HG02840 (cell line): Measurements from ENCODE around the gene CKAP2L.
"Not testable (repeated sequence)": the region's sequence is repeated elsewhere in the genome, so short reads cannot be mapped to it uniquely, and the experiment has no call there.

Experiments
- ATAC-seq: cut with Tn5 transposase; IDR thresholded peaks from one replicate; pipeline ENCODE4 v1.9.1; 2021; ENCODE audit warnings: mild to moderate bottlenecking, moderate library complexity, moderate number of reproducible peaks; ENCODE audit not compliant: unreplicated experiment, low FRiP score

The CKAP2L gene

DNA sequence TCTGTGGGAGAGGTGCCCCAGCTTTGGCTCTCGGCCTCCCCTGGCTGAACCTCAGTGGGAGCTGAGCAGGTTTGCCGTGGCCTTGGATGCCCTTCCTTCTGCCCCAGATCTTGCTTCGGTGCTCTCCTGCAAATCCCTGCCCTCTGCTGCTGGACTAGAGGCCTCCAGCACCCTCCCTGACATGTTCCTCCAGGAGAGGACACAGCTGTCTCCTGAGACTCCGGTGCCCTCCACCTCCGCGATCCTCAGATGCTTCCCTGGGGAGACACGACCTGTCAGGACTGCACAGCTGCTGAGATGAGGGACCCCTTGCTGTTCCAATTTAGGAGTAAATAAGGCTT is 50.9 kb downstream of the CKAP2L start:
- ATAC-seq, result no peak

DNA sequence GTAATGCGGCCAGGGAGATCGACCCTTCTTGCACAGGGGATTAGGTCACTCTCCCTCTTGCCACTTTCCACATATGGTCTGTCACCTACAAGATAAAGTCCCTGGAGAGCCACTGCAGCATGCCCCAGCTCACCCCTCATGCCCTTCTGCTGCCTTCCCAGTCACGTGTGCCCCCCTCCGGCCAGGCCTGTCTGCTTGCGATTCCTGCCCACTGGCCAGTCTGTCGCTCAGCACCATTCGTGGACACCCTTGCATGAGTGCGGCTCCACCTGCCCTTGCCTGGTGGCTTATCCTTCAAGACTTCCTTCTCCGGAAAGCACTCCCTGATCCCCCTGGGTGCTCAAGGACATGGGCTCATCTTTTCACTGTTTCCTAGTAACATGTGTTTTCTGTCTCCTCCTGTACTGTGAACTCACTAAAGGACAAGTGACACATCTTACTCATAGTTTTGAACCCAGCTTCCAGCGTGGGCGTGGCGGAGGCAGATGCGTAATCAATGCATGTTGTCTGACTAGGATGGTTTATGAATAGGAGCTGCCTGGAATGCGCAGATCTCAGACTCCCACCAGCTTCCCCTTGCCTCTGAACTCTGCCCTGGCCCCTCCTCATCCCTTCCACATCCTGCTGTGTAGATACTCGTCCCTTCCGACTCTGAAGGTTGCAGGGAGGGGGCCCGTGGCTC is 51.4 kb downstream of the CKAP2L start:
- ATAC-seq, result no peak

DNA sequence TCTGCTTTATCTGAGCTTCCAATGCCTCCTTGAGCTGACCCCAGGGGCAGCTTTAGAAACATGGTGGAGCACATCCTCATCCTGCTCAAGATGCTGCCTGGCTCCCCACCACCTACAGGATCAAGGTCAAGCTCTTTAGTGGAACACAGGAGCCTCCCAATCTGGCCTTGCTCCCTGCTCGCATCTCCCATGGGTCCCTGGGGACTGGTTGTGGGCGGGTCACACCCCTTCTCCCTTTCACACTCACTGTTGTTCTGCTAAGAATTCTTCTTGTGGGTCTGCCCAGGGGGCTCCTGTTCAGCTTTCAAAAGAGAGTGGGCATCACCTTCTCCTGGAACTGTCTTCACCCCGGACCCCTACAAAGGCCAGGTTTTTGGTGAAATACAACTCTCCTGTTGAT is 51.9 kb downstream of the CKAP2L start:
- no peak for ATAC-seq

DNA sequence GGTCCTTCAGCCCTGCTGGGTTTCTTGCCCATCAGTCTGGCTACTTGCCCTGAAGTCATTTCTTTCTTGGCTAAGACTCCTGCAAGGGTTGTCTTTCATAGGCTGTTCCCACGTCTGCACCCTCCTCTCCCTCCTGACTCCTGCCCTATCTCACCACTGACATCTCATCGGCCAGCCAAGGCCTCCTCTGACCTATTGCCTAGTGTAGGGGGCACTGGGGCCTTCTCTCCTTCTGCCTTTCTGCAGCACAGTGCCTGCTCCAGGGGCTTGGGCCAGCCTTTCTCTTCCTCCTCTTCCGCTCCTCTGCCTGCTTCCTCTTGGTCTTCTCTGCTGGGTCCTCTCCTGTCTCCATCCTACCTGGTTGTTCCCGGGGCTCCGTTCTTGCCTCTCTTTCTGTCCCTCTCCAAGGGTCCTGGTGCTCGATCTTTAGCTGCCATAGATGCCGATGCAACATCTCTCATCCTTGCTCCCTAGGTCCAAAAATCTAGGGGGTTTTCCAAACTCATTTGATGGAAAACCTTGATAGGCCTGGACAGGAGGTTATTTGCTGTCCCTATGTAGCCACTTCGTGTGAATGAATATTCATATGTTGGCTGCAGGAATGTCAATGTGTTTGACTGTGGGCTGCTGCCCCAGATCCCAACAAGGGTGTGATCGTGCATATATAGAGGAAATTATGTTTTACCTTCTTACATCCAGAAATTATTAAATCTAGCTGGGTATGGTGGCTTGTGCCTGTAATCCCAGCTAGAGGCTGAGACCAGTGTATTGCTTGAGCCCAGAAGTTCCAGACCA is 53.3 kb downstream of the CKAP2L start:
- no peak for ATAC-seq

DNA sequence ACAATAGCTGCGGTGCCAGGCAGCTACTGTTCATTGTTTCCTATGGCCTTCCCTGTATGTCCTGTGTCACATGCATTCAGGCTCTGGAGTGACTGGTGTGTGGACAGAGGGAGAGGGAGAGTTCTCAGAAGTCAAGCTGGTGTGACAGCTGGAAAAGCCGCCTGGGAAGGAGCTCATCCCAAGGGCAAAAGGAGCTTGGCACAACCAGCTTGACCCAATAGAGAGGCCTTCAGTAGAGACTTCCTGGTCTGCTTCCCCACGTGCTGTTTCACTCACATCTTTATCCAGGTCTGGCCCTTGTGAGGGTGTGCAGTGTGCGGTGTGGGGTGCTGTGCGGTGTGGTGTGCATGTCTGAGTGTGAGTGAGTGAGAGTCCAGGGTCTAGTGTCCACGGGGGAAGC is 54.7 kb downstream of the CKAP2L start:
- ATAC-seq, result no peak

DNA sequence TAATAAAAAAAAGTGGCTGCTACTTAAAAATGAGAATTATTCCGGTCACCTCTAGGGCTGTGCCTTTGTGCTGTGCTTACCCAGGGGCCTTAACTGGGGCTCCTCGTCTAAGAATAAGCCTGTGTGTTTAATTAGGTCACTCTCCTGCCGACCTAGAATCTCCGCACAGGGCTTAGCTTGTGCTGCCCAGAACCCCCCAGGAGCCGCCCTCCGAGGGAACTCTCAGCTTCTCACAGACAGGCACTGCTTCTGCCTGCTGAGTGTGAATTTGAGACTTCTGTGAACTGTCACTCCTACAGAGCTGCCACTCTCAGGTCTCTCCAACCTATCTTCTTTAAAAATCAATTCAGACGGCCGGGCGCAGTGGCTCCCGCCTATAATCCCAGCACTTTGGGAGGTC is 55.4 kb downstream of the CKAP2L start:
- ATAC-seq, result no peak

DNA sequence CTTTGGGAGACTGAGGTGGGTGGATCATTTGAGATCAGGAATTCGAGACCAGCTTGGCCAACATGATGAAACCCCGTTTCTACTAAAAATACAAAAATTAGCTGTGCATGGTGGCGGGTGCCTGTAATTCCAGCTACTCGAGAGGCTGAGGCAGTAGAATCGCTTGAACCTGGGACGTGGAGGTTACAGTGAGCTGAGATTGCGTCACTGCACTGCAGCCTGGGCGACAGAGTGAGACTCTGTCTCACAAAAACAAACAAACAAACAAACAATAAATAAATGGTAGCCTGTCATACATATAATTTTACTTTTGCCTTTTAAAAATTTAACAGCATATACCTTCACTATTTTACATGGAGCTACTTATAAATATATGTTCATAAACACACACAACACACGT is 57.5 kb downstream of the CKAP2L start:
- ATAC-seq, result not testable (repeated sequence)

DNA sequence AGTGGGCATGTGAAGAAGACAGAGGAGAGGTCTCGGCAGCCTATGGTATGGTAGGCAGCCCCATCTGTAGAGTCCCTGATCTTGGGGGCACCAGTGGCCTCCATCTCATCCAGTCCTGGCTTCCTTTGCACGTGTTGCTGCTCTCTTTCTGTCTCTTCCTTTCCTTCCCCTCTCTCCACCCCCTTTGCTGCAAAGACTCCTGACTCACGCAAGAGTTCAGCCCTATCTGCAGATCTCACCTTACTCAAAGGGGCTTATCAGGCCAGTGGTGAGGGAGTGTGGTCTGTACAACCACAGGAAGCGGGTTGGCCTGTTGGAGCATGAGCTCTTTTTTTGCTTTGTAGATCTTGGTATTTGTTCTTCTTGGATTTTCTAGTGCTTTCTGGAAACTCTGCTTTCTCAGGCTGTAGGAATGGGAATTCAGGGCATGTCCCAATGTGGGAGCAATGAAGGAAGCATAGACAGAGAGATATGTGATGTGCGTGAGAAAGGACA is 58.2 kb downstream of the CKAP2L start:
- ATAC-seq, result no peak

DNA sequence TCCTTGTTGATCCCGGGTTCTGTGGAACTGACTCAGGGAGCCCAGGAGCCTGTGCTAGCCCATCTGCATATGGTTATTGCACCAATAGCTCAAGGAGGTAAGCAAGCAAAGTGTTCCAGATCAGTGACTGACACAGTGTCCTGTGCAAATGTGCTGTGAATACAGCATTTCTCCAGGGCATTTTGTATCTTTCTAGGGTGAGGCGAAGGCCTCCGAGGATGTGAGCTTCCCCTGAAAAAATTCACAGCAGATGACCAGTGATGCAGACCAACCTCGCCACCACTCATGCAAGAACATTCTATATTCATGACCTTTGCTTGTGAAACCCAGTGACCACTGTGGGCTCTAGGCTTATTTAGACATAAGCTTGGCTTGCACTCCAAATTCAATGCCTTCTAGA is 58.8 kb downstream of the CKAP2L start:
- ATAC-seq, result no peak

DNA sequence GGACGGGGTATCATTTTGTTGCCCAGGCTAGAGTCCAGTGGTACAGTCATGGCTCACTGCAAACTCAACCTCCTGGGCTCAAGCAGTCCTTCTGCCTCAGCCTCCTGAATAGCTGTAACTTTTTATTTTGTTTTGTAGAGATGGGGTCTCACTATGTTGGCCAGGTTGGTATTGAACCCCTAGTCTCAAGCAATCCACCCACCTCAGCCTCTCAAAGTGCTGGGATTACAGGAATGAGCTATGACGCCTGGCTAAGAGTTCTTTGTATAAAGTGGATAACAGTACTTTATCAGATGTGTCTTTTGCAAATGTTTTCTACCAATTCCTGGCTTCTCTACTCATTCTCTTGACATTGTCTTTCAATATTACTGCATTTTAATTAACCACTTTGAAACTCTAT is 60.7 kb downstream of the CKAP2L start:
- no peak for ATAC-seq

DNA sequence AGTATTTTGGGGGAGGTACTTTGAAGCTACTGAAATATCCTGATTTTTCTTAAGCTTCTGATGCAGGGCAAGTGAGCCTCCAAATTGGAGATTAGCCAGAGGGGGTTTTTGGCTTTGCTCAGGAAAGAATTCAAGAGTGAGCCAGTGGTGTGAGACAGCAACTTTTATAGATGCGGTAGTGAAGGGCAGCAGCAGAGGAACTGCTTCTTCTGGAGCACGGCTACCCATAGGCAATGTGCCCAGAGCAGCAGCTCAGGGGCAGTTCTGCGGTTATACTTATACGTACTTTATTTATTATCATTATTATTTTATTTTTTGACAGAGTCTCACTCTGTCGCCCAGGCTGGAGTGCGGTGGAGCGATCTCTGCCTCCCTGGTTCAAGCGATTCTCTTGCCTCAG is 63.4 kb downstream of the CKAP2L start:
- no peak for ATAC-seq

DNA sequence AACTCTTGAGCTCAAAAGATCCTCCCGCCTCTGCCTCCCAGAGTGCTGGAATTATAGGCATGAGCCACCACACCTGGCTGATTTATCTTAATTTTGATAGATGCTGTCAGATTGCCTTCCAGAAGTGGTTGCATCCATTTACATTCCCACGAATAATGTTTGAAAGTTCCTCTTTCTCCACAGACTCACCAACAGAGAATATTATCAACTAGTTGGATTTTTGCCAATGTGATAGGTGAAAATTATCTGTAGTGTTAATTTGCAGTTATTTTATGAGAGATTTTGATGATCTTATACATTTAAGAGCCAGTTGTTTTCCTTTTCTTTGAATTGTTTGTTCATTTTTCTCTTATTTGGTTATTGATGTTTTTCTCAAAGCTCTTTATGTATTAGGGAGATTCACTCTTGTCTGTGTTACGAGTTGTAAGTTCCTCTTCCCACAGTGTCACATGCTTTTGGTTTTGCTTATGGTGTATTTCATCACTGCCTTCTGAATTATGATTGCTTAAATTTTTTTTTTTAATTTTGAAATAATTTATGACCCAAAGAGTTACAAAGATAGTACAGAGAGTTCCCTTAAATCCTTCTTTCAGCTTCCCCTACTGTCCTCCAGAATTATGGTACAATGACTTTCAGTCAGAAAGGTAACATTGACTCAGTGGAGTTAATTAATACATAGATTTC is 64.3 kb downstream of the CKAP2L start:
- ATAC-seq, result no peak

DNA sequence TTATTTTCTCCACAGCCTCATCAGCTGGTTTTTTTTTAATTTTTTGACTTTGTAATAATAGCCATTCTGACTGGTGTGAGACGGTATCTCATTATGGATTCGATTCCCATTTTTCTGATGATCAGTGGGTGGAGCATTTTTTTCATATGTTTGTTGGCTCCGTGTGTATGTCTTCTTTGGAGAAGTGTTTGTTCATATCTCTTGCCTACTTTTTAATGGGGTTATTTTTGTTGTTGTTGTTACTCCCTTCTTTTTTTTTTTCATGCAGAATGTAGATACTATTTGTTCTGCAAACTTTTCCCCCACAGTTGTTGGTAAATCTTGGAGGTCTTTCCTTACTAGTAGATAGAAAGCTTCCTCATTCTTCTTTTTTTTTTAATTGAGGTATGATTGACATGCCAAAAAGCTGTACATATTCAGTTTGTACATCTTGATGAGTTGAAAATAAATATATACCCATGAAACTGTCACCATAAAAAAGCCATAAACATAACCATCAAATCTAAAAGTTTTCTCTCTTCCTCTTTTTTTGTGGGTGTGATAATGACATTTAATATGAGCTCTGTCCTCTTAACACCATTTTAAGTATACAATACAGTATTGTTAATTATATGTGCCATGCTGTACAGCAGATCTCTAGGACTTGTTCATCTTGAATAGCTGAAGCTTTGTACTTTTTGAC is 65.4 kb downstream of the CKAP2L start:
- no peak for ATAC-seq

DNA sequence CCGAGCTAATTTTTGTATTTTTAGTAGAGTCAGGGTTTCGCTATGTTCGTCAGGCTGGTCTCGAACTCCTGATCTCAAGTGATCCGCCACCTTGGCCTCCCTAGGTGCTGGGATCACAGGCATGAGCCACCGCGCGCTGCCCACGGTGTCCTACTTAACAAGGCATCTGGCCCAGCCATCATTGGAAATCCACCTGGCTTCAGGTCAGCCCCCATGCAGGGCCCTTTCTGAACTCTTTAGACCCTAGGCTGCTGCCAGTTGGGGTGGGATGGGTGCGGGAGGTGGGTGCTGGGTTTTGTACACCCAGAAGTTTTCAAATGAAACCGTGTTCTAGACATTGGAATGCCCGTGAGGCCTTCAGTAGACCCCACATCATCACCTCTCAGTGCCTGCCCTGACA is 70.2 kb downstream of the CKAP2L start:
- no peak for ATAC-seq

DNA sequence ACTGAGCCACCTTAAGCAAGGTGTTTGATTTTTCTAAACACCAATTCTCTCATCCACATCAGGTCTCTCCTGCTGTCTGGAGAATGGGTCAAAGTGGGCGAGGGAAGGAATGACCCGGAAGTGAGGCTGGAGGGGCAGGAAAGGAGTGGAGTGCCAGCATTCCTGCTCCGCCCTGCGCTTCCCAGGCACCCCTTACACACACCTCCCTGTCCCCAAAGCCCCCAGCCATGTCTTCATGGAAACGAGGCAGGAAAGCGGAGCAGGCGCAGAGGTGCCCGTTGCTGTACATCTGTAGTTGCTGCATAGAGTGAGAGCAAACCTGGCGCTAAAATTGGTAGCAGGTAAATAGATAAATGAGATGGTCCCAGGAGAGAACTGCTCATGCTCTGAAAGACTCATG is 70.8 kb downstream of the CKAP2L start:
- no peak for ATAC-seq

DNA sequence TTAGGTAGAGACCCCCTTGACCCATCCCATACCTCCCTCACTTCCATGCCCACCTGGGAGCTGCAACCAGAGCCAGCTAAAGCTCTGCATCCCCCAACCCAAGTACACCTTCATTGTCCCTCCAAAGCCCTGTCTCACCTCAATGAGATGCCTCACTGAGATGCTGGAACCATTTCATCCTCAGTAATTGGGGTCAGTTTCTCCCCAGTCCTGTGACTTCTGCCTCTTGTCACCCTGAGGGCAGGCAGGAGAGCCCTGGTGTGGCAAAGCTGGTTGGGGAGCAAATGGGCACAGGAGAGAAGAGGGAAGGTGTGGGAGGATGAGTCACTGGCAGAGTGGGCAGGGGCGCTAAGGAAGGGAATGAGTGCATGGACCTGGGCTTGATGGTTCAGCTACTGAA is 71.5 kb downstream of the CKAP2L start:
- no peak for ATAC-seq

DNA sequence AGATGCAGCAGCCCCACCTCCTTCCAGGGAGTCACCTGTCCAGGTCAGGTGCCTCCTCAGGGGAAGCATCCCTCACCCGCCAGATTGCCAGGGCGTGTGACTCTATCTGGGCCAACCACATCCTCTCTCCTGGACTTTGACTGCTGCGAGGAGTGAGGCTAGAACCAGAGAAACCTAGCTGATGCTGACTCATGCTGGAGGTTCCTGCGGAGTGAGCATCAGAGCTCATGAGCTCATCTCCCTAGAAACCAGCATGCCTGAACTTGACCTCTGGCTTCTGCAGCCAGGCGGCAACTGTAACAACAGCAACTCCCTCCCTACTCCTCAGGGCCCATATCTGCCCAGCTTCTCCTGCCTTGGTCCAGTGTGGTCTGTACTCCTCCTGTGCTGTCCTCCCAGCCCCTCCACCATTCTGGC is 71.9 kb downstream of the CKAP2L start:
- ATAC-seq, result peak; percentile 80

DNA sequence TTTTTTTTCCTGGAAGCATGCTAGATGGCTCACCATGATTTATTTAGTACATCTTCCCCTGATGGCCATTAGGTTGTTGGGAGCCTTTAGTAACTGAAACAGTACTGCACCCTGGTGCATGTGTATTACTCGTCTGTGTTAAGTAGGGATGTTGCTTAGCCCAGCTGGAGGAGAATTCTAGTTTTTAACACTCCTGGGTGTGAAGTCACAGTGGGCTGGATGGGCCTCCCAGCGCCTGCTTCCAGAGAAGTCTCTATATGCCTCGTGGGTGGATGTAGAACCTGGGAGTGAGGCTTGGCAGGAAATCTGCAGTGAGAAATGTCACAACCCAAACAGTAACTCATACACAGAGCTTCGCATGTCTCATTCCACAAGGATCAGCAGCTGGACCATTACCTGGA is 72.5 kb downstream of the CKAP2L start:
- ATAC-seq, result no peak

DNA sequence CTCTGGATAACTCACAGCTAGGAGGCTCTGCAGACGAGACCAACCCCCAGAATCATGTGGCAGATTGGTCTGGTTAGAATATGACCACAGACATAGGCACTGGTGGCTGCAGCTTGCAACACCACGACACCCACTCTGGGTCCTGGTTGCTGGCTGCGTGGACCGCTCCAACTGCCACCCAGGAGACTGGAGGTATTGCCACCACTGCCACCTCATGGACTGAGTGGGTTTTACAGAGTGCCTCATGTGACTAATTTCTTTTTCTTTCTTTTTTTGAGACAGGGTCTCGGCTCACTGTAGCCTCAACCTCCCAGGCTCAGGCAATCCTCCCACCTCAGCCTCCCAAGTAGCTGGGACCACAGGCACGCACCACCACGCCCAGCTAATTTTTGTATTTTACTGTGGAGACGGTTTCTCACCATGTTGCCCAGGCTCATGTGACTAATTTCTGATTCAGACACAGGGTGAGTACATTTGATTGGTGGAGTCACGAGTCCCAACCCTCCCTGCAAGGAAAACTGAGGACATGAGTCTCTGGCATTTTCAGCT is 73.5 kb downstream of the CKAP2L start:
- no peak for ATAC-seq

DNA sequence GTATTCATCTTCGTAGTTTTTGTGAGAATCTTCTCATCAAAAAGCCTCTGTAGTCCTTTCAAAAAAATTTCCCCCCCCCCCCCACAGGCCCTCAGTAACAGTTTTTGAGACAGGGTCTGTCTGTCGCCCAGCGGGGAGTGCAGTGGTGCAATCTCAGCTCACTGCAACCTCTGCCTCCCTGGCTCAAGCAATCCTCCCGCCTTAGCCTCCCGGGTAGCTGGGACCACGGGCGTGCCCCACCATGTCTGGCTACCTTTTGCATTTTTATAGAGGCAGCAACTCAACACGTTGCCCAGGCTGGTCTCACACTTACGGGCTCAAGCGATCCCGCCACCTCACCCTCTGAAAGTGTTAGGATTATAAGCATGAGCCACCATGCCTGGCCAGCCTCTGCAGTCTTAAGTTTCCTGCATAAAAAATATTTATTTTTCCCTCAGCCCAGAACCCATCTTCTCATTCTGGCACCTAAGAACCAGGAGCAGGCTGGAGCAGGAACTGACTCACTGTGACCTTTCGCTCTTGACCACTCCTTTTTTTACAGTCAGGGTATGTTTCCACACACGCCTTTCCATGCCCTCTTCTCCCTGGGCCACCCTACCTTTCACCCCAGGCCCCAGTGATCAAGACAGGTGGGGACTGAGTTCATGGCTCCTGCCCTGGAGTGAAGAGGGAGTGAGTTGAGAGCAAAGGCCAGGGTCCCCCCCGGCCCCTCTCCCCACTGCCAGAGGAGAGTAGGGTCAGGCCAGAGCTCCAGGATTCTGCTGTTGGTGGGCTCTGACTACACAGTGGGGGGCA is 76.1 kb downstream of the CKAP2L start:
- ATAC-seq, result no peak
